Measurements from ENCODE around the gene CHMP3.

GRCh38 chr2:86563650-86564061 is 413 bp upstream of the CHMP3 start:
- TF ChIP-seq, protein P1, sequence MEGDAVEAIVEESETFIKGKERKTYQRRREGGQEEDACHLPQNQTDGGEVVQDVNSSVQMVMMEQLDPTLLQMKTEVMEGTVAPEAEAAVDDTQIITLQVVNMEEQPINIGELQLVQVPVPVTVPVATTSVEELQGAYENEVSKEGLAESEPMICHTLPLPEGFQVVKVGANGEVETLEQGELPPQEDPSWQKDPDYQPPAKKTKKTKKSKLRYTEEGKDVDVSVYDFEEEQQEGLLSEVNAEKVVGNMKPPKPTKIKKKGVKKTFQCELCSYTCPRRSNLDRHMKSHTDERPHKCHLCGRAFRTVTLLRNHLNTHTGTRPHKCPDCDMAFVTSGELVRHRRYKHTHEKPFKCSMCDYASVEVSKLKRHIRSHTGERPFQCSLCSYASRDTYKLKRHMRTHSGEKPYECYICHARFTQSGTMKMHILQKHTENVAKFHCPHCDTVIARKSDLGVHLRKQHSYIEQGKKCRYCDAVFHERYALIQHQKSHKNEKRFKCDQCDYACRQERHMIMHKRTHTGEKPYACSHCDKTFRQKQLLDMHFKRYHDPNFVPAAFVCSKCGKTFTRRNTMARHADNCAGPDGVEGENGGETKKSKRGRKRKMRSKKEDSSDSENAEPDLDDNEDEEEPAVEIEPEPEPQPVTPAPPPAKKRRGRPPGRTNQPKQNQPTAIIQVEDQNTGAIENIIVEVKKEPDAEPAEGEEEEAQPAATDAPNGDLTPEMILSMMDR (IDR thresholded peaks at IDR 0.05), result no peak
- no peak for TF ChIP-seq EZH2 (IDR thresholded peaks at IDR 0.05; ENCODE audit: borderline replicate concordance, insufficient read depth, low read depth, low read length, poor library complexity, severe bottlenecking)

Data from B cell (primary cell).